Neural crest cell (in vitro differentiated cells): Measurements from ENCODE around the gene KREMEN1. TPM values are rescaled to one million over a fixed set of nuclear protein-coding genes. Genes with fewer than 3 reads are reported as not detected.

ENCODE experiments used
- DNase-seq: peaks from one replicate; pipeline ENCODE4 v3.0.0; 2021; ENCODE audit warnings: low read depth, mixed read lengths, low spot score
- H3K27ac Mint-ChIP-seq: one replicate; pipeline ENCODE4 v1.8.0; 2021; ENCODE audit warnings: mild to moderate bottlenecking, mixed read lengths; ENCODE audit not compliant: unreplicated experiment
- H3K27me3 Mint-ChIP-seq: 2 replicates; pipeline ENCODE4 v1.8.0; 2021; ENCODE audit warnings: low read depth, mild to moderate bottlenecking, mixed read lengths
- H3K36me3 Mint-ChIP-seq: 2 replicates; pipeline ENCODE4 v1.8.0; 2021; ENCODE audit warnings: low read depth, mild to moderate bottlenecking, mixed read lengths
- H3K4me1 Mint-ChIP-seq: 2 replicates; pipeline ENCODE4 v1.8.0; 2021; ENCODE audit warnings: mixed read lengths
- H3K4me3 Mint-ChIP-seq: one replicate; pipeline ENCODE4 v1.8.0; 2021; ENCODE audit warnings: mild to moderate bottlenecking, mixed read lengths
- H3K9me3 Mint-ChIP-seq: 2 replicates; pipeline ENCODE4 v1.8.0; 2021; ENCODE audit warnings: mixed read lengths
- total RNA-seq: library from RNA; stranded (reverse); gene quantifications from 2 replicates; pipeline ENCODE4 v1.2.1, GENCODE V29; 2021
- TF ChIP-seq, protein P1 (sequence below): fragments of 200-600 bp; sonication (generic); conservative IDR thresholded peaks from 2 replicates; pipeline ENCODE4 v1.5.0; 2021; ENCODE audit warnings: antibody characterized with exemption, mild to moderate bottlenecking

KREMEN1 gene
- total RNA-seq, 1 donor from 2014 or later = 3.9 TPM

DNA sequence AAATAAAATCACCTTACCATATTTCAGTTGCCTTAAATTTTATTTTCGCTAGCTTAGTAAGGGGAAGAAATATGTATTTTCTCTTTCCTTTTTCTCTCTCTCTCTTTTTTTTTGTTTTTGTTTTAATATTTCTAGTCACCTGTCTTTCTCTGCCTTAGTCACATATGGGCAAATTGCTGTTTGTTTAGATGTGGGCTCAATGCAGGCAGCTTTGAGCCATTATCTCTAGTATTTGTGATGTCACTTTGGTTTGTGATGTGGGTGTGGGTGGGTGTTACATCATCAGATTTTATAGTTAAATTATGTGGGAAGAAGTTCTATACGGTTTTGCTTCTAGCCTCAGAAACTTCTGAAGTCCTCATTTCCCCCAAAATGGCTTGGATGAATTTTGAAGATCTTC, 11.1 kb upstream of the KREMEN1 start, which contains the start of gene C22orf31:
C22orf31 (minus strand) TSS at position 59 of the 400 bp plus-strand sequence; CDS start at position 20, 39 bp downstream.
- Mint-ChIP-seq H3K4me3 (no peak within 1 kb of the TSS), H3K4me1 (peaks cover 25% of the 10 kb centered on the region), H3K9me3 (no peaks in the 10 kb centered on the region), H3K27me3 (no peaks in the 10 kb centered on the region), H3K36me3 (no peaks in the 10 kb centered on the region), H3K27ac (no peak within 1 kb of the TSS)
- no peak for DNase-seq
- TF ChIP-seq, protein P1, sequence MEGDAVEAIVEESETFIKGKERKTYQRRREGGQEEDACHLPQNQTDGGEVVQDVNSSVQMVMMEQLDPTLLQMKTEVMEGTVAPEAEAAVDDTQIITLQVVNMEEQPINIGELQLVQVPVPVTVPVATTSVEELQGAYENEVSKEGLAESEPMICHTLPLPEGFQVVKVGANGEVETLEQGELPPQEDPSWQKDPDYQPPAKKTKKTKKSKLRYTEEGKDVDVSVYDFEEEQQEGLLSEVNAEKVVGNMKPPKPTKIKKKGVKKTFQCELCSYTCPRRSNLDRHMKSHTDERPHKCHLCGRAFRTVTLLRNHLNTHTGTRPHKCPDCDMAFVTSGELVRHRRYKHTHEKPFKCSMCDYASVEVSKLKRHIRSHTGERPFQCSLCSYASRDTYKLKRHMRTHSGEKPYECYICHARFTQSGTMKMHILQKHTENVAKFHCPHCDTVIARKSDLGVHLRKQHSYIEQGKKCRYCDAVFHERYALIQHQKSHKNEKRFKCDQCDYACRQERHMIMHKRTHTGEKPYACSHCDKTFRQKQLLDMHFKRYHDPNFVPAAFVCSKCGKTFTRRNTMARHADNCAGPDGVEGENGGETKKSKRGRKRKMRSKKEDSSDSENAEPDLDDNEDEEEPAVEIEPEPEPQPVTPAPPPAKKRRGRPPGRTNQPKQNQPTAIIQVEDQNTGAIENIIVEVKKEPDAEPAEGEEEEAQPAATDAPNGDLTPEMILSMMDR = no peak

DNA sequence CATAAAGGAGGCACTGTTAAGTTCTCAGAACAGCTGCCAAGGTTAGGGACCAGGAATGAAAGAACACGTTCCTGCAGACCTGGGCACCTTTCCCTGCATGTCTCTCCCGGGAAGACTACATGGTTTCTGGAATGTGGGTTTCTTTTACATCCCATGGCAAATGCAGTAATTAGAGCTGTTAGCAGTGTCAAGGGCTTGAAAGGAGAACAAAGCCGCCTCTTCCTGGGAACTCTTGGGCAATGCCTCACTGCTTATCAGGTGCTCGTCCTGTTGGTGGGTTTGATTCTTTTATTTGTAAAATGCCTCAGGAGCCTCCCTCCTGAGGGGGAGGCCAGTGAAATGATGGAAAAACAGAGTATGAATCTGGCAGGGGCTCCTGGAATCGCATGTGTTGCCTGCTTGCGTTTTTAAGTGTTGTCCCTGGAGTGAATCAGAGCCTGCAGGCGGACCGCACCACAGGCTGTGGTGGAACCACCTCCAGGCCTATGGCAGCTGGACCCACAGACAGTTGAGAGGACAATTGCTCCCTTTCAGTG, 10.5 kb upstream of the KREMEN1 start:
- Mint-ChIP-seq H3K27me3 (no peaks in the 10 kb centered on the region), H3K36me3 (no peaks in the 10 kb centered on the region), H3K4me3 (no peak overlapping the region), H3K27ac (no peak overlapping the region), H3K4me1 (peaks cover 25% of the 10 kb centered on the region), H3K9me3 (no peaks in the 10 kb centered on the region)
- TF ChIP-seq, protein P1 = no peak
- no peak for DNase-seq

DNA sequence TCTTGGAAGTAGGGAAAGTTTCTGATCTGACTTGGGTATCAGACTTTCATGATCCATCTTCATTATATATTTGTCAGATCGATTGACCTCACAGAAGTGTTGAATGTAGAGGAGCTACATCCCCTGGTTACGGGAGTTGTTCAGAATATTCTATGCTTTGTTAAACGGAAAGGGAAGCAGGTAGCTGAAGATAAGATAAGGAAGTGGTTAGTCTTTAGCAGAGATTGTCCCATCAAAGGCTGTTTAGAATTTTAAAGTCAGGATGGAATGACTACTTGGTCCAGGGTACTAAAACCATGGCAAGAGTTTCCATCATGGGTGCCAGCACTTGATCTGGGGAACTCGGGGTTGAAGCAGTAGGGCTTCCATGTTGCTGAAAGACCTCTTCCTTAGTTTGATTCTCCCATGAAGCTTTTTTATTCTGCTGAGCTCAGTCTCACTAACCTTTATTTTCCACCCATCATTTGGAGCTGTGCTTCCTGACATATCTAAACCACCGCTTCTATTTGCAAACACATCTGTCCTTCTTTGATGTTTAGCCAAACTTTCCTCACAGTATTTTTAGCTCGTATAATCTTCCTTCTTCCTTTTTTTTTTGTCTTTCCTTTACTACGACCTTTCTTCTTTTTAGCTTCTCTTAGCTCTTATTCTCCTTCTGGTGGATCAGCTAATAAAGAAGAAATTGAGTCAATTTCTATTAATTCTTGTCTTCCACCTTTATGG, 7.2 kb upstream of the KREMEN1 start:
- Mint-ChIP-seq H3K27ac (no peak overlapping the region), H3K4me3 (no peak overlapping the region), H3K36me3 (no peaks in the 10 kb centered on the region), H3K27me3 (peaks cover 17% of the 10 kb centered on the region), H3K9me3 (no peaks in the 10 kb centered on the region), H3K4me1 (peaks cover 23% of the 10 kb centered on the region)
- DNase-seq = no peak
- TF ChIP-seq, protein P1 = no peak

DNA sequence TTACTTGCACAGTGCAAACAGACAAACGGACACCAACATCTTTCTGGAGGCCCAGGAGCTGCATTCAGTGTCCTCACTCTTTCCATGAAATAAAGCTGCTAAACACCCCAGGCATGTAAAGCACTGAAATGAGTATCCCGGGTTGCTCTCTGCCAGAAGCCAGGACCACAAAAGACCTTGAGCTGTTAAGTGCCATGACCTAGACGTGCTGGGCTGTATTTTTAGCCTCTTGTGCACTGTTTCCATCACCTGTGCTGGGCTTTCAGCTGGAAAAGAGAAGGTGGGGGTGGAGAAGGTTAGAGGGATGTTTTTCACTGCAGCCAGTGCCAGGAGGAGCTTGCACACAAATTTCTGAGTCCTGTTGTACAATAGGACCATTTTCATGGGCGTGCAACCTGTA, 3.4 kb upstream of the KREMEN1 start:
- H3K27ac Mint-ChIP-seq = no peak overlapping the region
- no peaks in the 10 kb centered on the region for H3K36me3 Mint-ChIP-seq
- H3K4me1 Mint-ChIP-seq = peaks cover 20% of the 10 kb centered on the region
- H3K27me3 Mint-ChIP-seq = peaks cover 46% of the 10 kb centered on the region
- peak overlapping the region; percentile 74 for H3K4me3 Mint-ChIP-seq
- no peaks in the 10 kb centered on the region for H3K9me3 Mint-ChIP-seq
- TF ChIP-seq, protein P1 = no peak
- no peak for DNase-seq

DNA sequence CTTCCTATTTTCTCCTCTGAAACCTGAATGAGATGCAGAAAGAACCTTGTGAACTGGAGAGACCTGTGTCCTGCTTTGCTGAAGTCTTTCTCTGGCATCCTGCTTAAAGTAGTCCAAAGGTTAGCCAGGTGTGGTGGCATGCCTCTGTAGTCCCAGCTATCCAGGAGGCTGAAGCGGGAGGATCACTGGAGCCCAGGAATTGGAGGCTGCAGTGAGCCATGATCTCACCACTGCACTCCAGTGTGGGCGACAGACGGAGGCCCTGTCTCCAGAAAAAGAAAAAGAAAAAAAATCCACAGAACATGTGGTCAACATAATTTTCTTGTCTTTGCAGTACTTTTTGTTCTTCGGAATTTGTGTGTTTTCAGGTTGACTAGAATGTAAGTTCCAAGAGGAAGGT, 2.3 kb upstream of the KREMEN1 start:
- no peak for DNase-seq
- H3K27me3 Mint-ChIP-seq = peaks cover 56% of the 10 kb centered on the region
- TF ChIP-seq, protein P1 = no peak
- H3K4me3 Mint-ChIP-seq = peak overlapping the region; percentile 85
- peaks cover 20% of the 10 kb centered on the region for H3K4me1 Mint-ChIP-seq
- H3K27ac Mint-ChIP-seq = no peak overlapping the region
- no peaks in the 10 kb centered on the region for H3K36me3 Mint-ChIP-seq
- H3K9me3 Mint-ChIP-seq = no peaks in the 10 kb centered on the region
